Kidney (tissue), 14 donors: ENCODE results near the gene STIP1. TPM values are rescaled to one million over a fixed set of nuclear protein-coding genes. Genes with fewer than 3 reads are reported as not detected.

ENCODE experiments used
- DNase-seq, 5 donors: peaks; one replicate each; pipeline ENCODE4 v3.0.0-alpha.2; 2013 to 2020
- FAIRE-seq: peaks from 2 replicates; lab custom pipeline; 2012; peaks lifted over from hg19 to GRCh38; lab: Jason Lieb, UNC
- H3K27ac ChIP-seq, 2 donors: one replicate each; pipeline ENCODE4 v1.7.0; 2013; ENCODE audit warnings: low read depth in 2 of 2, low read length in 2 of 2, inconsistent platforms in 1 of 2
- H3K27me3 ChIP-seq: one replicate; pipeline ENCODE4 v1.7.1; 2013; ENCODE audit warnings: low read length, inconsistent platforms; ENCODE audit not compliant: control insufficient read depth, insufficient read depth
- H3K36me3 ChIP-seq, 3 donors: one replicate each; pipeline versions ENCODE4 v1.7.0 to v1.7.1; 2013; ENCODE audit warnings: low read length in 3 of 3, control low read depth in 1 of 3, inconsistent platforms in 1 of 3; ENCODE audit not compliant: insufficient read depth in 3 of 3, control insufficient read depth in 2 of 3
- H3K4me1 ChIP-seq, 3 donors: one replicate each; pipeline versions ENCODE4 v1.7.0 to v1.7.1; 2013; ENCODE audit warnings: low read length in 3 of 3, inconsistent platforms in 1 of 3, low read depth in 1 of 3; ENCODE audit not compliant: control insufficient read depth in 2 of 3, insufficient read depth in 2 of 3
- H3K4me3 ChIP-seq, 3 donors: one replicate each; pipeline versions ENCODE4 v1.7.0 to v1.8.1; 2013; ENCODE audit warnings: low read length in 3 of 3, control low read depth in 1 of 3, inconsistent platforms in 1 of 3
- H3K9ac ChIP-seq, 3 donors: one replicate each; pipeline versions ENCODE4 v1.7.0 to v1.7.1; 2013; ENCODE audit warnings: low read length in 3 of 3, control low read depth in 1 of 3, inconsistent platforms in 1 of 3
- H3K9me3 ChIP-seq, 3 donors: one replicate each; pipeline versions ENCODE4 v1.7.0 to v1.7.1; 2013; ENCODE audit warnings: low read length in 3 of 3, control low read depth in 1 of 3, inconsistent platforms in 1 of 3; ENCODE audit not compliant: control insufficient read depth in 2 of 3, insufficient read depth in 1 of 3
- intact Hi-C: fragments of 100-400 bp; cut with DNase I; formaldehyde crosslinking; loops from one replicate; pipeline ENCODE4 v1.11.1; 2022
- polyA plus RNA-seq: library from polyadenylated mRNA; stranded (reverse); fragments of 350-450 nt; fragmentation: Illumina TruSeq; extraction: RNeasy Lipid Tissue Mini Kit (QIAGEN cat#74804); gene quantifications from one replicate; pipeline ENCODE4 v1.2.3, GENCODE V29; 2014; ENCODE audit warnings: low read depth, low replicate concordance; ENCODE audit not compliant: insufficient read depth
- total RNA-seq: library from RNA; stranded (reverse); fragmentation: NEBNext Ultra II Directional; extraction: Animal tissue kit (Norgen Biotek cat#: 25700); gene quantifications from one replicate; pipeline ENCODE4 v1.2.1, GENCODE V29; 2021
- TF ChIP-seq, protein P1 (sequence below): IDR thresholded peaks from 3 replicates; pipeline ENCODE4 v1.5.1; 2012; ENCODE audit warnings: mild to moderate bottlenecking, moderate library complexity, borderline replicate concordance; ENCODE audit not compliant: insufficient read depth; ENCODE audit errors: extremely low read depth
- donor health status: control.
- donor health status: control.
- donor health status: control.
- donor health status: control.
- donor health status: control.
- donor health status: DM: yes; HTN: yes; CAD: no.
- donor health status: Normal renal cell carcinoma (clear cell type).

STIP1 gene
- total and polyA plus RNA-seq, 2 donors from 2014 or later: 81.2 to 86.0 TPM

GRCh38 chr11:64173616-64174355, 12.2 kb upstream of the STIP1 start:
- peaks cover 0 to 3% (median 0%) of the 10 kb centered on the region in 3 donors for H3K9me3 ChIP-seq
- H3K9ac ChIP-seq: no peak overlapping the region
- H3K36me3 ChIP-seq: no peaks in the 10 kb centered on the region
- FAIRE-seq (no peak), DNase-seq (no peak)
- TF ChIP-seq, protein P1, sequence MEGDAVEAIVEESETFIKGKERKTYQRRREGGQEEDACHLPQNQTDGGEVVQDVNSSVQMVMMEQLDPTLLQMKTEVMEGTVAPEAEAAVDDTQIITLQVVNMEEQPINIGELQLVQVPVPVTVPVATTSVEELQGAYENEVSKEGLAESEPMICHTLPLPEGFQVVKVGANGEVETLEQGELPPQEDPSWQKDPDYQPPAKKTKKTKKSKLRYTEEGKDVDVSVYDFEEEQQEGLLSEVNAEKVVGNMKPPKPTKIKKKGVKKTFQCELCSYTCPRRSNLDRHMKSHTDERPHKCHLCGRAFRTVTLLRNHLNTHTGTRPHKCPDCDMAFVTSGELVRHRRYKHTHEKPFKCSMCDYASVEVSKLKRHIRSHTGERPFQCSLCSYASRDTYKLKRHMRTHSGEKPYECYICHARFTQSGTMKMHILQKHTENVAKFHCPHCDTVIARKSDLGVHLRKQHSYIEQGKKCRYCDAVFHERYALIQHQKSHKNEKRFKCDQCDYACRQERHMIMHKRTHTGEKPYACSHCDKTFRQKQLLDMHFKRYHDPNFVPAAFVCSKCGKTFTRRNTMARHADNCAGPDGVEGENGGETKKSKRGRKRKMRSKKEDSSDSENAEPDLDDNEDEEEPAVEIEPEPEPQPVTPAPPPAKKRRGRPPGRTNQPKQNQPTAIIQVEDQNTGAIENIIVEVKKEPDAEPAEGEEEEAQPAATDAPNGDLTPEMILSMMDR: no peak
- no peaks in the 10 kb centered on the region for H3K4me1 ChIP-seq
- H3K27ac ChIP-seq: no peak overlapping the region
- H3K27me3 ChIP-seq: no peaks in the 10 kb centered on the region
- intact Hi-C loops: no loop called here
- H3K4me3 ChIP-seq: no peak overlapping the region

DNA sequence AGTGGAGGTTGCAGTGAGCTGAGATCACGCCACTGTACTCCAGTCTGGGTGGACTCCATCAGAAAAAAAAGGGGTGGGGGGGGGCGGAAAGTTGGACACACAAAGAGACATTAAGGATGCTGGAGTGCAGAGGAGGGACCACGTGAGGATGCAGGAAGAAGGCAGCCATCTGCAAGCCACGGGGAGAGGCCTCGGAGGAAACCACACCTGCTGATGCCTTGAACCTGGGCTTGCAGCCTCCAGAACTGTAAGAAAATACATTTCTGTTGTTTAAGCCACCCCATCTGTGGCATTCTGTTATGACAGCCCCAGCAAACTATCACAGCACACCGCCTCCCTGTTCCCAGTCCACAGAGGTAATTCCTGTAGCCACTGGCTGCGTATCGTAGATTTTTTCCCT, 9.2 kb upstream of the STIP1 start:
- TF ChIP-seq, protein P1: no peak
- no peak overlapping the region for H3K27ac ChIP-seq
- H3K4me1 ChIP-seq: peaks cover 0 to 8% (median 6%) of the 10 kb centered on the region in 3 donors
- no peaks in the 10 kb centered on the region for H3K36me3 ChIP-seq
- H3K9me3 ChIP-seq: peaks cover 0 to 3% (median 0%) of the 10 kb centered on the region in 3 donors
- no peaks in the 10 kb centered on the region for H3K27me3 ChIP-seq
- FAIRE-seq (no peak), DNase-seq (no peak)
- intact Hi-C loops: no loop called here
- H3K4me3 ChIP-seq: no peak overlapping the region
- no peak overlapping the region for H3K9ac ChIP-seq

DNA sequence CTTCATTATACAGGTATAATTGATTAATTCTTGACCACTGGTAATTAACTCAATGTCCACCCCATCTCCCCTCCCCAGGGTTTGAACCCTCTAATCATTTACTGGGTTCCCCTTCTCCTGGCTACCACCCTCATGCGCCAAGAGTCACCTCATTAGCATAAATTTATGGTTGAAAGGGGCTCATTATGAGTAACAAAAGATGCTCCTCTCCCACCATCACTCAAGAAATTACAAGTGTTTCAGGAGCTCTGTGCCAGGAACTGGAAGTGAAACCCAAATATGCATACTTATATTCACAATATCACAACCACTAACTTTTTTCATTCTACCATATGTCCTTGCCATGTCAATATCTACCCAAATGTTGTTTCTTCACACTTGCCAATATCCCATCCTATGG, 7.8 kb upstream of the STIP1 start:
- H3K4me3 ChIP-seq: no peak overlapping the region
- H3K27ac ChIP-seq: no peak overlapping the region
- peaks cover 0 to 3% (median 0%) of the 10 kb centered on the region in 3 donors for H3K9me3 ChIP-seq
- peaks cover 0 to 11% (median 10%) of the 10 kb centered on the region in 3 donors for H3K4me1 ChIP-seq
- no peaks in the 10 kb centered on the region for H3K36me3 ChIP-seq
- no peaks in the 10 kb centered on the region for H3K27me3 ChIP-seq
- no peak for DNase-seq
- no peak overlapping the region for H3K9ac ChIP-seq
- intact Hi-C loops: no loop called here
- TF ChIP-seq, protein P1: no peak
- FAIRE-seq: no peak
